HEK293T (cell line): ENCODE results near the gene EZR.

Experiments used
- BHLHE40 ChIP-seq: fragments of 450-650 bp; IDR thresholded peaks from 2 replicates; pipeline ENCODE4 v1.6.1; 2016; ENCODE audit warnings: mild to moderate bottlenecking, moderate library complexity, borderline replicate concordance
- ELF4 ChIP-seq: fragments of 450-650 bp; IDR thresholded peaks from 2 replicates; pipeline ENCODE4 v1.6.1; 2017; ENCODE audit warnings: antibody characterized with exemption
- HDGF ChIP-seq: fragments of 450-650 bp; IDR thresholded peaks from 2 replicates; pipeline ENCODE4 v1.6.1; 2017; ENCODE audit warnings: antibody characterized with exemption, borderline replicate concordance
- L3MBTL2 ChIP-seq: fragments of 450-650 bp; conservative IDR thresholded peaks from 2 replicates; pipeline ENCODE4 v1.6.1; 2016; ENCODE audit warnings: mild to moderate bottlenecking
- LEF1 ChIP-seq: fragments of 450-650 bp; IDR thresholded peaks from 2 replicates; pipeline ENCODE4 v1.6.1; 2017; ENCODE audit warnings: mild to moderate bottlenecking, borderline replicate concordance
- NFRKB ChIP-seq: fragments of 450-650 bp; IDR thresholded peaks from 2 replicates; pipeline ENCODE4 v1.6.1; 2016; ENCODE audit warnings: mild to moderate bottlenecking, moderate library complexity
- SP1 ChIP-seq: fragments of 450-650 bp; IDR thresholded peaks from 2 replicates; pipeline ENCODE4 v1.6.1; 2017
- SUZ12 ChIP-seq: fragments of 450-650 bp; IDR thresholded peaks from 2 replicates; pipeline ENCODE4 v1.6.1; 2016; ENCODE audit warnings: mild to moderate bottlenecking
- TARDBP ChIP-seq: fragments of 450-650 bp; IDR thresholded peaks from 2 replicates; pipeline ENCODE4 v1.6.1; 2016
- ZNF384 ChIP-seq: fragments of 450-650 bp; IDR thresholded peaks from 2 replicates; pipeline ENCODE4 v1.6.1; 2016

DNA sequence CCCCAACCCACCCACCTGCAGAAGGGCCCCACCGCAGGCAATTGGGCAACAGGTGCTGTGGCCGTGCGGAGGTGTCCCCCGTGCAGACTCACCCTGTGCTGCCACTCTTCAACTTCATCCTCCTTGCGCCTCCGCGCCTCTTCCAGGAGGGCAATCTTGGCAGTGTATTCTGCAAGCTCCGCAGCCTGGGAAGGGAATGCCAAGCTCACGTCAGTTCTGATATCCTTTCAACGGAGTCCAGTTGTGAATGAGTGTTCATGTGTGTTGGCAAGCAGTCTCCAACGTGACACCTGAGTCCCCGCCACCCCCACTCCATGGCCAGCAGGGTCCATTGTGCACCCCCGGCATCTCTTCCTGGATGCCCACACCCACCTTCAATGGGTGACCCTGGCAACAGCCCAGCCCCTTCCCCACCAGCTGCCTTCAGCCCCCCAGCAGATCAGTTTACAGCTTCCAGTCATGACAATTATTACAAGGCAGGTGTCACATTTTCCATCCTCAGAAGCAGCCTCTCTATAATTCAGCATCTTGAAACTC, 49.9 kb downstream of the EZR start:
- no peak for TF ChIP-seq HDGF
- no peak for TF ChIP-seq TARDBP
- no peak for TF ChIP-seq SP1
- no peak for TF ChIP-seq SUZ12
- TF ChIP-seq ZNF384, result no peak
- TF ChIP-seq NFRKB, result no peak
- TF ChIP-seq BHLHE40, result no peak
- TF ChIP-seq L3MBTL2, result no peak
- no peak for TF ChIP-seq LEF1
- TF ChIP-seq ELF4, result no peak
